ENCODE data around the gene STXBP1.
"Not testable (repeated sequence)": the region's sequence is repeated elsewhere in the genome, so short reads cannot be mapped to it uniquely, and the experiment has no call there.

STXBP1 gene

GRCh38 chr9:127608104-127608966, 3.7 kb upstream of the STXBP1 start:
- Histone ChIP-seq H3K4me3 (ENCODE audit: low read length) (peak overlapping the region; percentile 53), H3K9ac (ENCODE audit: low read length) (no peak overlapping the region), H3K4me1 (ENCODE audit: control insufficient read depth, insufficient read depth, low read length) (peaks cover 3% of the 10 kb centered on the region), H3K27ac (ENCODE audit: low read depth, low read length) (no peak overlapping the region), H3K27me3 (ENCODE audit: control insufficient read depth, insufficient read depth, low read length) (peaks cover 7% of the 10 kb centered on the region), H3K36me3 (ENCODE audit: control insufficient read depth, insufficient read depth, low read length) (no peaks in the 10 kb centered on the region)

GRCh38 chr9:127611603-127611898, 526 bp upstream of the STXBP1 start:
- Histone ChIP-seq H3K4me3 (ENCODE audit: low read length) (peak overlapping the region; percentile 89), H3K27me3 (ENCODE audit: control insufficient read depth, insufficient read depth, low read length) (peaks cover 7% of the 10 kb centered on the region), H3K9ac (ENCODE audit: low read length) (no peak overlapping the region), H3K36me3 (ENCODE audit: control insufficient read depth, insufficient read depth, low read length) (no peaks in the 10 kb centered on the region), H3K4me1 (ENCODE audit: control insufficient read depth, insufficient read depth, low read length) (peaks cover 3% of the 10 kb centered on the region), H3K27ac (ENCODE audit: low read depth, low read length) (peak overlapping the region; percentile 38)

DNA sequence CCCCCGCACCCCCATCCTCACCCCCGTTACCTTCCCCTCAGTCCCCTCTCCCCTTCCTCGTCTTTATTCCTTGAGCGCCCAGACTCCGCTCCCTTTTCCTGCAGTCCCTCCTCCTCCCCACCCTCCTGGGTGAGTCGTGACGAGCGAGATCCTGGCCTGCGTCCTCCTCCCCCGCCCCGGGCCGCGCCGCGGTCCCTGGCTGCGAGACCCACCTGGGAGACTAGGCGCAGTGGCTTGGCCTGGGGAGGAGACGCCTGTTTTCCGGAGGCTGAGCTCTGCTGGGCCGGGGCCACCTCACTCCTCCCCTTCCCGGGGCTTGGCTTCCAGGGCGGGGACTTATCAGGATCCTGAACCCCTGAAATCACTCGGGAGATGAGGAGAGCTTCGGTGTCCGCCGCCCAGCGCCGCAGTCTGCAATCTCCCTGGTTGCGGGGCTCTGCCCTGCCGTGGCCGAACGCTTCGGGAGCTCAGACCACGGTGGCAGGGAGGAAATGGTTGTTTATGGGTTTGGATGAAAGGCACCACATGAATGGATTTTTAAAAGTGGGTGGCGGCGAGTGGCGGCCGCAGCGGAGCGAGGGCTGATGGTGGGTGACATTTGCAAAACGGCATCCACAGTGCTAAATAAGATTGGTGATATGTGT, 984 bp downstream of the STXBP1 start:
- peak overlapping the region; percentile 26 for H3K27ac ChIP-seq (ENCODE audit: low read depth, low read length)

DNA sequence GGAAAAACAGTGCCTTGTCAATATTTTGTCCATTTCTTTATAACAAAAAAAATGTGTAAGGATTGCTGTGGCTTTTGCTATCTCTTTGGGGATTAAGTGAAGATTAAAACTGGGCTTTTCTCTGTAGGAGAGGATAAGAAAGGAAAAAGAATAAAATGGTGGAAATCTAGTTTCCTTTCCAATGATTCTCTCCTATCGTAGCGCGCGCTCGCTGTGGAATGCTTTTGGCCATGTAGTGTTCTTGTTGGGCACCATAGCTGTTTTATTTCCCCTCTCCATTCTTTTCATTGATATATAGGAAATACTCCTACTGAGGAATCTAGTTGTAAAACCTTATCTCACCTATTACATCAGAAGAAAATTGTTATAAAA, 1.5 kb downstream of the STXBP1 start:
- Histone ChIP-seq H3K4me3 (ENCODE audit: low read length) (peak overlapping the region; percentile 78), H3K36me3 (ENCODE audit: control insufficient read depth, insufficient read depth, low read length) (no peaks in the 10 kb centered on the region), H3K27me3 (ENCODE audit: control insufficient read depth, insufficient read depth, low read length) (peaks cover 7% of the 10 kb centered on the region), H3K9ac (ENCODE audit: low read length) (peak overlapping the region; percentile 42), H3K27ac (ENCODE audit: low read depth, low read length) (no peak overlapping the region), H3K4me1 (ENCODE audit: control insufficient read depth, insufficient read depth, low read length) (peaks cover 3% of the 10 kb centered on the region)

More for the DNA sequence above, 984 bp downstream of the STXBP1 start:
- Histone ChIP-seq H3K36me3 (ENCODE audit: control insufficient read depth, insufficient read depth, low read length) (no peaks in the 10 kb centered on the region), H3K27me3 (ENCODE audit: control insufficient read depth, insufficient read depth, low read length) (peaks cover 7% of the 10 kb centered on the region), H3K4me1 (ENCODE audit: control insufficient read depth, insufficient read depth, low read length) (peaks cover 3% of the 10 kb centered on the region), H3K4me3 (ENCODE audit: low read length) (peak overlapping the region; percentile 78), H3K9ac (ENCODE audit: low read length) (peak overlapping the region; percentile 42)

DNA sequence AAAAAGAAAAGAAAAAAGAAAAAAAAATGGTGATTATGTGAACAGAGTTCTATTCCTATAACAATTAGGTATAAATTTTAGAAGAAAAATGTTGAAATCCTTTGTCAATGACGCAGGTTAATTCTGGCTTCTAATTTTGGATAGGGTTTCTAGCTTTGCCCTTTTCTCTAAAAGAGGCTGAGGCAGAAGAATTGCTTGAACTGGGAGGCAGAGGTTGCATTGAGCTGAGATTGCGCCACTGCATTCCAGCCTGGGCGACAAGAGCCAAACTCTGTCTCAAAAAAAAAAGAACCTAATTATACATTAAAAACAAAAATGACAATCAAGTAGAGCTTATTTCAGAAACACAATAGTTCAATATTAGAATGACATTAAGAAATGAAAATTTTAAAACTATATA, 2.9 kb downstream of the STXBP1 start:
- H3K36me3 ChIP-seq (ENCODE audit: control insufficient read depth, insufficient read depth, low read length): no peaks in the 10 kb centered on the region
- H3K9ac ChIP-seq (ENCODE audit: low read length): no peak overlapping the region
- H3K4me3 ChIP-seq (ENCODE audit: low read length): no peak overlapping the region
- H3K27me3 ChIP-seq (ENCODE audit: control insufficient read depth, insufficient read depth, low read length): peaks cover 3% of the 10 kb centered on the region
- H3K4me1 ChIP-seq (ENCODE audit: control insufficient read depth, insufficient read depth, low read length): peaks cover 3% of the 10 kb centered on the region
- H3K27ac ChIP-seq (ENCODE audit: low read depth, low read length): no peak overlapping the region

- H3K4me1 ChIP-seq (ENCODE audit: control insufficient read depth, insufficient read depth, low read length); H3K36me3 ChIP-seq (ENCODE audit: control insufficient read depth, insufficient read depth, low read length); H3K4me3 ChIP-seq (ENCODE audit: low read length); H3K27ac ChIP-seq (ENCODE audit: low read depth, low read length); H3K9ac ChIP-seq (ENCODE audit: low read length); H3K27me3 ChIP-seq (ENCODE audit: control insufficient read depth, insufficient read depth, low read length): not testable (repeated sequence)
Observed at GRCh38 chr9:127621339-127621970, 9.4 kb downstream of the STXBP1 start.

DNA sequence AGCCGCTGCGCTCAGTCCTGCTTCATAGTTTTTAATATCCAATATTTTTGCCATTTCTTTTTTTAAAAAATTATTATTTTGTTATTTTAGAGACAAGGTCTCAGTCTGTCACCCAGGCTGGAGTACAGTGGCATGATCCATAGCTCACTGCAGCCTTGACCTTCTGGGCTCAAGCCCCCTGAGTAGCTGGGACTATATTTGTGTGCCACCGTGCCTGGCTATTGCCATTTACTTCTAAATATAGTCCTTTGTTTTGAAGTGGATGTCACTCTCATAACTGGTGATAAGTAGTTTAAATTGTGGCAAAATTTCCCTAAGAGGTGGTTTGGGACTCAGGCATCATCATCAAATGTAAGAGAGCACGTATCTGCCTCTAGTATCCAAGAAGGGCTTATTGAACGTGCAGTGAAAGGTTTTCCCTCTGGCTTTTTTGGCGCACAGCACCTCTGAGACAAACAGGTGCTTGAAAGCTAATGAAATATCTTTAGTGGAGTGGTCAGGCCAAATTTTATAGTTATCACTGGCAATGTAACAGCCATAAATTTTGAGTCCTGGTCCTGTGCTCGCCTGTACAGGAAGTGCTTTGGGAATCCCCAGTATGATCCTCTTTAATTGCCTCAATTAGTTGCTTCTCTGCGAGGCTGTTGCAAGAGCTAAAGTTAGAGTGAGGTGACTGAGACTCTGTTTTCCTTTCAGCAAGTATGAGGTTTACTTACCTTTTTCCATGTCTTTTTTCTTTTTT, 14.8 kb downstream of the STXBP1 start:
- Histone ChIP-seq H3K9ac (ENCODE audit: low read length) (no peak overlapping the region), H3K4me3 (ENCODE audit: low read length) (no peak overlapping the region), H3K27me3 (ENCODE audit: control insufficient read depth, insufficient read depth, low read length) (no peaks in the 10 kb centered on the region), H3K4me1 (ENCODE audit: control insufficient read depth, insufficient read depth, low read length) (peaks cover 6% of the 10 kb centered on the region), H3K36me3 (ENCODE audit: control insufficient read depth, insufficient read depth, low read length) (no peaks in the 10 kb centered on the region), H3K27ac (ENCODE audit: low read depth, low read length) (no peak overlapping the region)

DNA sequence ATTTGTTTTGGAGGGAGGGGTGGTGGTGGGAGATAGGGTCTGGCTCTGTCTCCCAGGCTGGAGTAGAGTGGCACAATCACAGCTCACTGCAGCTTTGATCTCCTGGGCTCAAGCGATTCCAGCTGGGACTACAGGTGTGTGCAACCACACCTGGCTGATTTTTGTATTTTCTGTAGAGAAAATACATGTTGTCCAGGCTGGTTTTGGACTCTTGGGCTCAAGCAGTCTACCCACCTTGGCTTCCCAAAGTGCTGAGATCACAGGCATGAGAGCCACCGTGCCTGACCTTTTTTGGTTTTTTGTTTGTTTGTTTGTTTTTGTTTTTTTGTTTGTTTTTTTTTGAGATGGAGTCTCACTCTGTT, 15.4 kb downstream of the STXBP1 start:
- no peak overlapping the region for H3K9ac ChIP-seq (ENCODE audit: low read length)
- H3K4me3 ChIP-seq (ENCODE audit: low read length): no peak overlapping the region
- H3K27ac ChIP-seq (ENCODE audit: low read depth, low read length): no peak overlapping the region
- no peaks in the 10 kb centered on the region for H3K27me3 ChIP-seq (ENCODE audit: control insufficient read depth, insufficient read depth, low read length)
- no peaks in the 10 kb centered on the region for H3K36me3 ChIP-seq (ENCODE audit: control insufficient read depth, insufficient read depth, low read length)
- peaks cover 6% of the 10 kb centered on the region for H3K4me1 ChIP-seq (ENCODE audit: control insufficient read depth, insufficient read depth, low read length)

DNA sequence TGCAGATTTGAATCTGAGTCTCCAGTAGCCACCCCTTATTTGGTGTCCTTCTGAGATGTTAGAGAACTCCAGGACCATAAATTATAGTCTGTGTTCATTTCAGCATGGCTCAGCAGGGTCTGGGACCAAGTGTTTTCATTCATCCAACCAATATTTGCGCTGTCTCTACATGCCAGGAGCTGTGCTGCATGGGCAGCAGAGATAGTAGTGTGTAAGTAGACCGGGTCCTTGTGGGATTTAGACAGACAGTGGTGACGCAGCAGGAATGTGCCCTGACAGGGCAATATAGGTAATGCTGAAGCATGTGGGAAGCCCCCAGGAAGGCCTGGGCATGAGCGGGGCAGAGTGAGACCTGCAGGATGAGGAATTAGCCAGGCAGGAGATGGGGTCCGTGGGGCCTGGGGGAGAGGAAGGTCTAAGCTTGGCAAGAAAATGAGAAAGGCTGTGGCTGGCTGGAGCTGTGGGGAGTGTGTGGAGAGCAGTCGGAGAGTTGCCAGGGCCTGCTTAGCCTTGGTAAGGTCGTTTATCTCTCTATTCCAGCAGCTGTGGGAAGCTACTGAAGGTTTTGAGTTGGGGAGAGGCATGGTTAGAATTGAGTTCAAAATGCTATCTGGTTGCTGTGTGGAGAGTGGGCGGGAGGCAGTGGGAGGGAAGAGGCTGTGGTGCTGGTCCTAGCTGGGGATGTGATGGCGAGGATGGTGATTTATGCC, 16.8 kb downstream of the STXBP1 start:
- Histone ChIP-seq H3K4me3 (ENCODE audit: low read length) (no peak overlapping the region), H3K4me1 (ENCODE audit: control insufficient read depth, insufficient read depth, low read length) (peaks cover 6% of the 10 kb centered on the region), H3K27me3 (ENCODE audit: control insufficient read depth, insufficient read depth, low read length) (no peaks in the 10 kb centered on the region), H3K9ac (ENCODE audit: low read length) (no peak overlapping the region), H3K36me3 (ENCODE audit: control insufficient read depth, insufficient read depth, low read length) (no peaks in the 10 kb centered on the region), H3K27ac (ENCODE audit: low read depth, low read length) (no peak overlapping the region)

DNA sequence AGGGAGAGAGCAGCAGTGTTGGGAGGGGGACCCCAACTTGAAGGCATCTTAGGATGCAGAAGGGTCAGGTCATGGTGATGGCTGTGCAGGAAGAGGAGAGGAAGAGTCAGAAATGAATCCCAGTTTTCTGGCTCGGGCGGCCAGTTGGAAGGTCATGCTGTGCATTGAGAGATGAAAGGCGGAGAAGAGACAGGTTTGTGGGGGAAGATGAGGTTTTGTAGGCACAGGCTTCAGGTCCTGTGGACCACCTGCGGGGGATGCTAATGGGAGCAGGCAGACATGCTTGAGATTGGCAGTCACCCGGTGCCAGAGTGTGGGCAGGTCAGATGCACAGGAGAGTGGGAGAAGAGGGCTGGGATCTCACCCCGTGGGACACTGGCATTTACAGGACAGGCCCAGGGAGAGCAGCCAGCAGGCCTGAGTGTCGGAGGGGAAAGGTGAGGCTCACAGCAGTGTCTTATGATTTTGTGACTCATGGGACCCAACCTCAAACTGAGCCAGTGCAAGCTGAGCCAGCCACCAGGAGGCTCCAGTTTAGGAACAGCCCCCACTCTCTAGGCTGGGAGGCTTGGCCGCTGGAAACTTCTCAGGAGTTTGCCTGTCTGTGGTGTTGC, 17.5 kb downstream of the STXBP1 start:
- Histone ChIP-seq H3K27ac (ENCODE audit: low read depth, low read length) (no peak overlapping the region), H3K4me1 (ENCODE audit: control insufficient read depth, insufficient read depth, low read length) (peaks cover 6% of the 10 kb centered on the region), H3K27me3 (ENCODE audit: control insufficient read depth, insufficient read depth, low read length) (no peaks in the 10 kb centered on the region), H3K4me3 (ENCODE audit: low read length) (no peak overlapping the region), H3K36me3 (ENCODE audit: control insufficient read depth, insufficient read depth, low read length) (no peaks in the 10 kb centered on the region), H3K9ac (ENCODE audit: low read length) (no peak overlapping the region)

DNA sequence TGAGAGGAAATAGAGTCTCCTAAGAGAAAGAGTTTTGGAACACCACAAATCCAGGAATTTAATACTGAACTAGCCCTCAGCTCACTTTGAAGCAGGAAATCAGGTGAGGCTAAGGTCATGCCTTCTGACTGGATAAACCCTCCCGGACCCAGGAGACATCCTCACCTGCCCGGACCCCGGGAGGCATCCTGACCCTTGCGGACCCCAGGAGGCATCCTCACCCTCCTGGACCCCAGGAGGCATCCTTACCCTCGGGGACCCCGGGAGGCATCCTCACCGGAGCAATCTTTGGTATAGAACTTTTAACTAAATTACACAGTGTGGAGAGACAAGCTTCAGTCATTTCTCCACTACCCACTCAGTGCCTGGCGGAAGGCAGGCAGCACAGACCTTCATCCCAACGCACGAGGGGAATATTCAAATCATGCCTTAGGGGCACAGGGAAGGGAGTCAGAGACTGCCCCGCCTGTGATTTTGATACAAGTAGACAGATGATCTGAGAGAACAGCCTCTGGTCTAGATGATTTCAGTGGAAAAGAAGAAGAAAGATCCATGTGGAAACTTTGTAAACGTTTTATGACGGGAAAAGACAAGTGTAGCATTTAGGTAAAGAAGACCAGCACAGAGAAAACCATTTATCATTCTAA, 21.3 kb downstream of the STXBP1 start:
- no peaks in the 10 kb centered on the region for H3K36me3 ChIP-seq (ENCODE audit: control insufficient read depth, insufficient read depth, low read length)
- no peak overlapping the region for H3K4me3 ChIP-seq (ENCODE audit: low read length)
- H3K9ac ChIP-seq (ENCODE audit: low read length): no peak overlapping the region
- peaks cover 3% of the 10 kb centered on the region for H3K4me1 ChIP-seq (ENCODE audit: control insufficient read depth, insufficient read depth, low read length)
- H3K27me3 ChIP-seq (ENCODE audit: control insufficient read depth, insufficient read depth, low read length): no peaks in the 10 kb centered on the region
- H3K27ac ChIP-seq (ENCODE audit: low read depth, low read length): no peak overlapping the region
